ENCODE results near the gene FSTL1.

GRCh38 chr3:120429921-120430361 is 20.9 kb downstream of the FSTL1 start:
- no peak for TF ChIP-seq CTCF (IDR thresholded peaks at IDR 0.05)
- no peak for TF ChIP-seq POLR2A (IDR thresholded peaks at IDR 0.05)

Measured in heart left ventricle (tissue), 13 donors.